CD14-positive monocyte (primary cell): ENCODE results near the gene EXOC4. TPM values are rescaled to one million over a fixed set of nuclear protein-coding genes. Genes with fewer than 3 reads are reported as not detected.

Experiments used
- DNase-seq, 3 donors: peaks; one replicate each; pipeline ENCODE4 v3.0.0-alpha.2; 2011 to 2022
- H2AFZ ChIP-seq: 2 replicates; pipeline ENCODE4 v1.6.0; 2012; ENCODE audit warnings: mild to moderate bottlenecking, low read depth, low read length, inconsistent platforms; ENCODE audit not compliant: insufficient read depth, poor library complexity, severe bottlenecking
- H3K27ac ChIP-seq, 2 donors: 1 replicate in 1 of 2; 2 replicates in 1 of 2; pipeline ENCODE4 v1.5.1; 2012 to 2013; ENCODE audit warnings: low read length in 2 of 2, control low read depth in 1 of 2, inconsistent platforms in 1 of 2, low read depth in 1 of 2, mild to moderate bottlenecking in 1 of 2
- H3K27me3 ChIP-seq, 2 donors: one replicate each; pipeline versions ENCODE4 v1.6.0 to v1.6.1; 2011 to 2013; ENCODE audit warnings: low read length in 2 of 2; ENCODE audit not compliant: control insufficient read depth in 2 of 2, insufficient read depth in 2 of 2
- H3K36me3 ChIP-seq, 2 donors: replicated peaks in 1 of 2; 1 replicate in 1 of 2; 2 replicates in 1 of 2; pipeline versions ENCODE4 v1.5.1 to v1.6.1; 2012 to 2013; ENCODE audit warnings: low read length in 2 of 2, control low read depth in 1 of 2, inconsistent platforms in 1 of 2, mild to moderate bottlenecking in 1 of 2; ENCODE audit not compliant: insufficient read depth in 2 of 2, control insufficient read depth in 1 of 2
- H3K4me1 ChIP-seq, 2 donors: 1 replicate in 1 of 2; 2 replicates in 1 of 2; pipeline versions ENCODE4 v1.5.1 to v1.6.1; 2012 to 2013; ENCODE audit warnings: low read length in 2 of 2, control low read depth in 1 of 2, inconsistent platforms in 1 of 2, mild to moderate bottlenecking in 1 of 2, moderate library complexity in 1 of 2; ENCODE audit not compliant: insufficient read depth in 2 of 2, control insufficient read depth in 1 of 2
- H3K4me2 ChIP-seq: replicated peaks from 2 replicates; pipeline ENCODE3; 2012; ENCODE audit warnings: low read length, moderate library complexity, mild to moderate bottlenecking; ENCODE audit not compliant: poor library complexity, severe bottlenecking; ENCODE audit errors: extremely low read depth
- H3K4me3 ChIP-seq, 3 experiments: fragments of 200-600 bp in 1 of 3; sonication (generic) in 1 of 3; replicated peaks in 1 of 3; 1 replicate in 2 of 3; 2 replicates in 1 of 3; pipeline ENCODE4 v1.5.1; 2011 to 2013; ENCODE audit warnings: low read length in 3 of 3, mild to moderate bottlenecking in 3 of 3, control low read depth in 2 of 3, low read depth in 2 of 3, inconsistent platforms in 1 of 3, moderate library complexity in 1 of 3
- H3K79me2 ChIP-seq: 2 replicates; pipeline ENCODE4 v1.6.0; 2012; ENCODE audit warnings: mild to moderate bottlenecking, control low read depth, inconsistent platforms, low read length, moderate library complexity; ENCODE audit not compliant: insufficient read depth
- H3K9ac ChIP-seq: 2 replicates; pipeline ENCODE4 v1.6.0; 2017; ENCODE audit warnings: low read length, mild to moderate bottlenecking; ENCODE audit not compliant: insufficient read depth, poor library complexity, severe bottlenecking
- H3K9me3 ChIP-seq, 2 donors: replicated peaks in 1 of 2; 1 replicate in 1 of 2; 2 replicates in 1 of 2; pipeline versions ENCODE4 v1.5.1 to v1.6.1; 2012 to 2013; ENCODE audit warnings: low read length in 2 of 2, control low read depth in 1 of 2; ENCODE audit not compliant: control insufficient read depth in 1 of 2, insufficient read depth in 1 of 2
- H4K20me1 ChIP-seq: 2 replicates; pipeline ENCODE4 v1.6.0; 2012; ENCODE audit warnings: mild to moderate bottlenecking, low read length, control low read depth, moderate library complexity; ENCODE audit not compliant: insufficient read depth
- H3K27ac Mint-ChIP-seq, 7 donors: one replicate each; pipeline ENCODE4 v1.8.0; 2020; ENCODE audit warnings: mild to moderate bottlenecking in 7 of 7, mixed read lengths in 7 of 7, moderate library complexity in 6 of 7, inconsistent platforms in 2 of 7
- H3K27me3 Mint-ChIP-seq, 3 donors: one replicate each; pipeline ENCODE4 v1.8.0; 2021 to 2022; ENCODE audit warnings: low read depth in 3 of 3, mild to moderate bottlenecking in 3 of 3, mixed read lengths in 3 of 3, moderate library complexity in 3 of 3, inconsistent platforms in 1 of 3
- H3K36me3 Mint-ChIP-seq, 2 donors: one replicate each; pipeline ENCODE4 v1.8.0; 2020; ENCODE audit warnings: mixed read lengths in 2 of 2, inconsistent platforms in 1 of 2, mild to moderate bottlenecking in 1 of 2
- H3K4me1 Mint-ChIP-seq: one replicate; pipeline ENCODE4 v1.8.0; 2020; ENCODE audit warnings: mild to moderate bottlenecking, mixed read lengths
- H3K4me3 Mint-ChIP-seq, 2 donors: one replicate each; pipeline ENCODE4 v1.8.0; 2020; ENCODE audit warnings: mild to moderate bottlenecking in 2 of 2, mixed read lengths in 2 of 2, moderate library complexity in 1 of 2
- H3K9me3 Mint-ChIP-seq, 7 donors: one replicate each; pipeline ENCODE4 v1.8.0; 2020 to 2022; ENCODE audit warnings: mixed read lengths in 7 of 7, mild to moderate bottlenecking in 6 of 7, moderate library complexity in 6 of 7, inconsistent platforms in 2 of 7
- CTCF ChIP-seq: fragments of 200-600 bp; IDR thresholded peaks from one replicate; pipeline ENCODE4 v1.8.0; 2022; ENCODE audit warnings: antibody characterized with exemption, mild to moderate bottlenecking
- WGBS: methylation state at CpG from one replicate; pipeline ENCODE4 v1.1.5; 2013; ENCODE audit warnings: missing lambda C conversion rate; ENCODE audit not compliant: insufficient coverage; 5-methylcytosine and 5-hydroxymethylcytosine counted together
- intact Hi-C, 2 donors: fragments of 100-400 bp; cut with micrococcal nuclease; formaldehyde crosslinking; loops; one replicate each; pipeline versions ENCODE4 v1.15.0 to v1.15.1; 2023
- polyA plus RNA-seq, 3 donors: library from polyadenylated mRNA; depleted of rRNA in 1 of 3; unstranded in 2 of 3; stranded (reverse) in 1 of 3; fragments of 300-500 nt in 2 of 3; fragments of >200 nt in 1 of 3; fragmentation: Illumina TruSeq in 2 of 3; gene quantifications; 1 replicate in 2 of 3; 2 replicates in 1 of 3; pipeline ENCODE4 v1.2.3, GENCODE V29; 2012 to 2021

The EXOC4 gene
- polyA plus RNA-seq, 3 donors = 20.6 to 22.3 (median 22.3) TPM

GRCh38 chr7:133372337-133372736 is 119.5 kb downstream of the EXOC4 start:
- Histone ChIP-seq H3K27me3 (no peaks in the 10 kb centered on the region), H3K9ac (no peak overlapping the region), H4K20me1 (no peaks in the 10 kb centered on the region), H3K79me2 (no peaks in the 10 kb centered on the region), H3K4me1 (no peaks in the 10 kb centered on the region), H3K27ac (no peak overlapping the region), H3K4me3 (no peak overlapping the region), H2AFZ (no peak overlapping the region), H3K36me3 (peaks cover 0 to 21% of the 10 kb centered on the region in 2 donors), H3K4me2 (no peak overlapping the region), H3K9me3 (no peaks in the 10 kb centered on the region)
- intact Hi-C loops = no loop called here
- peak overlapping the region in 1 of 2 donors; percentile 14 for H3K4me3 Mint-ChIP-seq
- peaks cover 0 to 1% (median 0%) of the 10 kb centered on the region in 3 donors for H3K27me3 Mint-ChIP-seq
- TF ChIP-seq CTCF = no peak
- WGBS = no CpG with 5 or more reads among the region's 1 CpG
- peaks cover 22 to 27% of the 10 kb centered on the region in 2 donors for H3K36me3 Mint-ChIP-seq
- peaks cover 3% of the 10 kb centered on the region for H3K4me1 Mint-ChIP-seq
- DNase-seq = no peak
- H3K27ac Mint-ChIP-seq = no peak overlapping the region
- peaks cover 0 to 5% (median 0%) of the 10 kb centered on the region in 7 donors for H3K9me3 Mint-ChIP-seq

GRCh38 chr7:133376514-133376913 is 123.6 kb downstream of the EXOC4 start:
- no peak overlapping the region for H3K4me3 Mint-ChIP-seq
- Histone ChIP-seq H3K27me3 (no peaks in the 10 kb centered on the region), H4K20me1 (no peaks in the 10 kb centered on the region), H3K4me1 (no peaks in the 10 kb centered on the region), H3K4me2 (no peak overlapping the region), H3K27ac (no peak overlapping the region), H3K9ac (no peak overlapping the region), H3K36me3 (peaks cover 0 to 21% of the 10 kb centered on the region in 2 donors), H3K9me3 (no peaks in the 10 kb centered on the region), H2AFZ (no peak overlapping the region), H3K4me3 (no peak overlapping the region), H3K79me2 (no peaks in the 10 kb centered on the region)
- no peak for DNase-seq
- peaks cover 25 to 34% of the 10 kb centered on the region in 2 donors for H3K36me3 Mint-ChIP-seq
- no peak overlapping the region for H3K27ac Mint-ChIP-seq
- peaks cover 0 to 6% (median 4%) of the 10 kb centered on the region in 7 donors for H3K9me3 Mint-ChIP-seq
- no peaks in the 10 kb centered on the region for H3K27me3 Mint-ChIP-seq
- intact Hi-C loops = no loop called here
- no CpG with 5 or more reads among the region's 1 CpG for WGBS
- no peaks in the 10 kb centered on the region for H3K4me1 Mint-ChIP-seq
- TF ChIP-seq CTCF = no peak
